D721Med (cell line): ENCODE data around the gene FOXF1.

Experiments used
- DNase-seq: peaks from one replicate; pipeline ENCODE4 v3.0.0; 2011; ENCODE audit warnings: low spot score; ENCODE audit not compliant: insufficient read length
- FAIRE-seq: peaks from 2 replicates; lab custom pipeline; 2011; peaks lifted over from hg19 to GRCh38; lab: Jason Lieb, UNC
- TF ChIP-seq, protein P1 (sequence below): IDR thresholded peaks from 2 replicates; pipeline ENCODE4 v1.5.1; 2012; ENCODE audit warnings: mild to moderate bottlenecking, control low read depth; ENCODE audit not compliant: insufficient read depth; ENCODE audit errors: missing control alignments

The FOXF1 gene

DNA sequence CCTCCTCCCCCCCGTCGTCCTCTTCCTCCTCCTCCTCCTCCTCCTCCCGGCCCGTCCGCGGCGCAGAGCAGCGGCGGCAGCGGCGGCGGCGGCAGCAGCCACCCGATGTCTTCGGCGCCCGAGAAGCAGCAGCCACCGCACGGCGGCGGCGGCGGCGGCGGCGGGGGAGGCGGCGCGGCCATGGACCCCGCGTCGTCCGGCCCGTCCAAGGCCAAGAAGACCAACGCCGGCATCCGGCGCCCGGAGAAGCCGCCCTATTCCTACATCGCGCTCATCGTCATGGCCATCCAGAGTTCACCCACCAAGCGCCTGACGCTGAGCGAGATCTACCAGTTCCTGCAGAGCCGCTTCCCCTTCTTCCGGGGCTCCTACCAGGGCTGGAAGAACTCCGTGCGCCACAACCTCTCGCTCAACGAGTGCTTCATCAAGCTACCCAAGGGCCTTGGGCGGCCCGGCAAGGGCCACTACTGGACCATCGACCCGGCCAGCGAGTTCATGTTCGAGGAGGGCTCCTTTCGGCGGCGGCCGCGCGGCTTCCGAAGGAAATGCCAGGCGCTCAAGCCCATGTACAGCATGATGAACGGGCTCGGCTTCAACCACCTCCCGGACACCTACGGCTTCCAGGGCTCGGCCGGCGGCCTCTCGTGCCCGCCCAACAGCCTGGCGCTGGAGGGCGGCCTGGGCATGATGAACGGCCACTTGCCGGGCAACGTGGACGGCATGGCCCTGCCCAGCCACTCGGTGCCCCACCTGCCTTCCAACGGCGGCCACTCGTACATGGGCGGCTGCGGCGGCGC is at the start of gene FOXF1:
FOXF1 (plus strand) TSS at position 63 of the 797 bp plus-strand sequence; CDS start at position 106, 43 bp downstream.
- DNase-seq (no peak), FAIRE-seq (no peak)
- TF ChIP-seq, protein P1, sequence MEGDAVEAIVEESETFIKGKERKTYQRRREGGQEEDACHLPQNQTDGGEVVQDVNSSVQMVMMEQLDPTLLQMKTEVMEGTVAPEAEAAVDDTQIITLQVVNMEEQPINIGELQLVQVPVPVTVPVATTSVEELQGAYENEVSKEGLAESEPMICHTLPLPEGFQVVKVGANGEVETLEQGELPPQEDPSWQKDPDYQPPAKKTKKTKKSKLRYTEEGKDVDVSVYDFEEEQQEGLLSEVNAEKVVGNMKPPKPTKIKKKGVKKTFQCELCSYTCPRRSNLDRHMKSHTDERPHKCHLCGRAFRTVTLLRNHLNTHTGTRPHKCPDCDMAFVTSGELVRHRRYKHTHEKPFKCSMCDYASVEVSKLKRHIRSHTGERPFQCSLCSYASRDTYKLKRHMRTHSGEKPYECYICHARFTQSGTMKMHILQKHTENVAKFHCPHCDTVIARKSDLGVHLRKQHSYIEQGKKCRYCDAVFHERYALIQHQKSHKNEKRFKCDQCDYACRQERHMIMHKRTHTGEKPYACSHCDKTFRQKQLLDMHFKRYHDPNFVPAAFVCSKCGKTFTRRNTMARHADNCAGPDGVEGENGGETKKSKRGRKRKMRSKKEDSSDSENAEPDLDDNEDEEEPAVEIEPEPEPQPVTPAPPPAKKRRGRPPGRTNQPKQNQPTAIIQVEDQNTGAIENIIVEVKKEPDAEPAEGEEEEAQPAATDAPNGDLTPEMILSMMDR, result no peak

DNA sequence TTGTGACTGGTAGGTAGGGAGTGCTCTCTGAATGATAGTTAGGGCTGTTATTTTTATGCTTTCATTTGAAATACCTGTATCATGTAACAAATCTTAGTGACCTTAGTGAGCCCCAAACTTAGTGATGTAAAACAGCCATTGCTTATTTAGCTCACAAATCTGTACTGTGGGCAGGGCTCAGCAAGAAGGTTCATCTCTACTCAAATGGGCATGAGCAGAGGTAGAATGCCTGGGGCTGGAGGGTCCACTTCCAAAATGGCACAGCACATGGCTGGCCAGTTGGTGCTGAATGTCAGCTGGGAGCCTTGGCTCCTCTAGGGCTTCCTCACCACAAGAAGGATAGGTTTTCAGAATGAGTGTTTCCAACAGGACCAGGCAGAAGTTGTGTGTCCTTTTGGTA is 49.3 kb upstream of the FOXF1 start:
- DNase-seq (no peak), FAIRE-seq (no peak)
- TF ChIP-seq, protein P1, result no peak

DNA sequence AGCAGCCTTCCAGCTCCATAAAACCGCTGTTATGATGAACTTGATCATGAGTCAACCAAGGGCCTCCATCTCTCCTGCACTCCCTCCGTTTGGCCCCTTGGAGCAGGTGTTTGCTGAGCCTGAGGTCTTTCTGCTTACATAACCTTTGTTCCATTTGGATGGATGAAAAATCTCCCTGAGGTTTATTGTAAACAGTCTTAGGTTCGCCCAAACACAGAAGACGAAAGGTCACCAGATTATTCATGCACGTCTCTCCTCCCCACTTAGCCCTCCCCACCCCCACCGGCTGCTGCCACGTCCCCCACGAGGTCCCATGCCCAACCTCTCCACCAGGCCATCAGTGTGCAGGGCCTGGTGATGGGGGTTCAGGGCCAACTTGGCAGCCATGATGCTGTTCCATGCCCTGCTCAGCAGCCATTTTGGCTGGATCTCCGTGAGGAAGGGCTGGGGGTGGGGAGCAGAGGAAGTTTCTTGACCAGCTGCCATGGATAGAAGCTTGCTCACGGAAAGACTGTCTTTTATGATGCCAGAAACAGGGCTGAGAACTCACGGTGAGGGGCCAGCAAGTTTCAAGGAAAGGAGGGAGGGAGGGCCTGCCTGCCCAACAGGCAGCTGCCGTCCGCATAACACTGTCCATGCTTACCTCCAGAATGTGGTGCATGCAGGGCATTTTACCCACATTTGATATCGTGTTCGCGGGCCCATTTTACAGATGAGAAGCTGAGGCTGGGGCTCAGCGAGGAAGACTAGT is 47.8 kb upstream of the FOXF1 start:
- FAIRE-seq, result no peak
- no peak for DNase-seq
- TF ChIP-seq, protein P1, result no peak

DNA sequence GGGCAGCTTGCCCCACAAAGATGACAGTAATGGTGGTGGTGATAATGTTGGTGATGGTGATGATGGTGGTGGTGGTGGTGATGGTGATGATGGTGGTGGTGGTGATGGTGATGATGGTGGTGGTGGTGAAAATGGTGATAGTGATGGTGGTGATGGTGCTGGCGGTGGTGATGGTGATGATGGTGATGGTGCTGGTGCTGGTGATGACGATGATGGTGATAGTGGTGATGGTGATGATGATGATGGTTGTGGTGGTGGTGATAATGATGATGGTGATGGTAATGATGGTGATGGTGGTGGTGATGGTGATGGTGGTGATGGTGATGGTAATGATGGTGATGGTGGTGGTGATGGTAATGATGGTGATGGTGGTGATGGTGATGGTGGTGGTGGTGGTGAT is 46.3 kb upstream of the FOXF1 start:
- no peak for FAIRE-seq
- DNase-seq, result no peak
- TF ChIP-seq, protein P1, result no peak

DNA sequence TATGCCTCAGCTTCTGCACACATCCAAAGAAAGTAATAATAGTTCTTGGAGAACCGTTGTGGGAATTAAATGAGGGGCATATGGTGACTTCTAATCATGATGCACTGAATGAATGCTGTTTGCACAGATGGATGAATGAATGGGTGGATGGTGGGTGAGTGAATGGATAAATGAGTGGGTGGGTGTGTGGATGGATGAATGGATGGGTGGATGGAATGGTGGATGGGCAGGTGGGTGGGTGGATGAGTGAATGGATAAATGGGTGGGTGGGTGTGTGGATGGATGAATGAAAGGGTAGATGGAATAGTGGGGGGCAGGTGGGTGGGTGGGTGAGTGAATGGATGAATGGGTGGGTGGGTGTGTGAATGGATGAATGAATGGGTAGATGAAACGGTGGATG is 44.9 kb upstream of the FOXF1 start:
- no peak for DNase-seq
- no peak for FAIRE-seq
- TF ChIP-seq, protein P1, result no peak

DNA sequence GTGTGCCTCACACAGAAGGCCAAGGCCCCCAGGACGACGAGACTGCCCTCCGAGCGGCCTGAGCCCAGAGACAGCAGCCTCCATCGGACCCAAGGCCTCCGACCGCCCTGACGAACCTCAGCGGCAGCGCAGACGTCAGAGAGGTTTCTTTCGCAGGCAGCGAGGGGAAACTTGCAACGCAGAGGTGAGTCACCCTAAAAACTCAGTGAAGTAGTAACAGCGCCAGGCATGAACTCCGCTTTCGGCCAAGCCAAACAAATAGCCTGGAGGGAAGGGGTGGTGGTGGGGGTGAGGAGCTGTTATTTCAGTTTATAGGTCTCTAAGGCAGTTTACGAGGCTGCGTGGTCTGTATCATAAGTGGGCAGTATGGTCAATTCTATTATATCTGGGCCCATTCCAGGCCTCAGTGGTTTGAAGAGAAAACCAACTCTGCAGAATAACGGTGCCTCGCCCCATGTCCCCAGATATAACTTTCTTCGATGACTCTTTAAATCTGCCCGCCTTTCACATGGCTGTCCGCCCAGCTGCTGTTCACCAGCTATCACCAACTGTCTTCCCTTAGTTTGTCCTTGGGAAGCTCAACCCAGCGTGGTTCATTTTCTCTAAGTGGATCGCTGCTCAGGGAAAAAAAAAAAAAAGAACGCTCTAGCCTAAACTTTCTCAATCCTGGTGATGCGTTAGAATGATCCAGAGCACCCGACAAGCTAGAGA is 43.5 kb upstream of the FOXF1 start:
- TF ChIP-seq, protein P1, result no peak
- FAIRE-seq (no peak), DNase-seq (no peak)
